MCF 10A (cell line): ENCODE measurements around the gene BSG. TPM values are rescaled to one million over a fixed set of nuclear protein-coding genes. Genes with fewer than 3 reads are reported as not detected.

ENCODE experiments used
- BruUV-seq: library from RNA; stranded (reverse); fragments of 400-500 nt; replicated peaks from 2 replicates; lab custom pipeline; 2021; lab: Mats Ljungman, UMichigan
- CTCF ChIA-PET: fragments of 300-600 bp; sonication (Branson Sonifier 250); formaldehyde crosslinking; extraction: SDS; loops from one replicate; lab custom pipeline; 2021; ENCODE audit warnings: antibody characterized with exemption, inconsistent platforms; lab: Yijun Ruan, JAX
- POLR2A ChIA-PET: fragments of 300-600, 350-650 bp; sonication (Branson Sonifier 250); formaldehyde crosslinking; extraction: SDS; loops from one replicate; lab custom pipeline; 2020; ENCODE audit warnings: antibody characterized with exemption, inconsistent platforms; lab: Yijun Ruan, JAX
- DNase-seq: peaks from one replicate; pipeline ENCODE4 v3.0.0-alpha.2; 2018; ENCODE audit not compliant: unreplicated experiment
- H3K27ac Mint-ChIP-seq: one replicate; pipeline ENCODE4 v1.8.0; 2022; ENCODE audit warnings: mild to moderate bottlenecking, low read depth, mixed read lengths; ENCODE audit not compliant: unreplicated experiment
- H3K27me3 Mint-ChIP-seq: one replicate; pipeline ENCODE4 v1.8.0; 2022; ENCODE audit warnings: mixed read lengths; ENCODE audit not compliant: insufficient read depth, unreplicated experiment
- H3K36me3 Mint-ChIP-seq: one replicate; pipeline ENCODE4 v1.8.0; 2022; ENCODE audit warnings: mild to moderate bottlenecking, moderate library complexity, mixed read lengths; ENCODE audit not compliant: insufficient read depth, unreplicated experiment
- H3K4me1 Mint-ChIP-seq: one replicate; pipeline ENCODE4 v1.8.0; 2022; ENCODE audit warnings: mixed read lengths; ENCODE audit not compliant: insufficient read depth, unreplicated experiment
- H3K4me3 Mint-ChIP-seq: one replicate; pipeline ENCODE4 v1.8.0; 2022; ENCODE audit warnings: mild to moderate bottlenecking, moderate library complexity, mixed read lengths; ENCODE audit not compliant: unreplicated experiment
- H3K9me3 Mint-ChIP-seq: one replicate; pipeline ENCODE4 v1.8.0; 2022; ENCODE audit warnings: mixed read lengths; ENCODE audit not compliant: unreplicated experiment
- intact Hi-C: fragments of 100-400 bp; cut with micrococcal nuclease; formaldehyde crosslinking; loops from 2 replicates; pipeline ENCODE4 v1.14.1; 2022
- total RNA-seq: library from RNA; stranded (reverse); gene quantifications from 2 replicates; pipeline ENCODE4 v1.2.3, GENCODE V29; 2022
- TF ChIP-seq, protein P1 (sequence below): fragments of 200-600 bp; IDR thresholded peaks from one replicate; pipeline ENCODE4 v1.8.0; 2022; ENCODE audit warnings: antibody characterized with exemption, mild to moderate bottlenecking; ENCODE audit not compliant: unreplicated experiment

The BSG gene
- total RNA-seq, 1 experiment from 2014 or later, result 557 TPM

DNA sequence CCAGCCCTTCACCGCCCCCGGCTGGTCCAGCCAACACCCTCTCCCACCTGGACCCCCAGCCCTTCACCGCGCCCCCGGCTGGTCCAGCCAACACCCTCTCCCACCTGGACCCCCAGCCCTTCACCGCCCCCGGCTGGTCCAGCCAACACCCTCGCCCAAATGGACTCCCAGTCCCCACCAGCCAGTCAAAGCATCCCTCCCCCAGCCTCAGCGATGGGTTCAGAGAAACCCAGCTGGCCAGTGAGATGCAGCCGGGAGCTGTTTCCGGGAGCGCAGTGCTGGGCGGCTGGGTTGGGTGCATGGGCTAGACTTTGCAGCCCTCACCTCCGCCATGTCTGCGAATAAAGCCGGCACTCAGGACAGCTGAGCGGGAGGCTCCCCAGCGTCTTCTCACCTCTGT lies 47.4 kb upstream of the BSG start:
- H3K36me3 Mint-ChIP-seq, result peaks cover 7% of the 10 kb centered on the region
- TF ChIP-seq, protein P1, sequence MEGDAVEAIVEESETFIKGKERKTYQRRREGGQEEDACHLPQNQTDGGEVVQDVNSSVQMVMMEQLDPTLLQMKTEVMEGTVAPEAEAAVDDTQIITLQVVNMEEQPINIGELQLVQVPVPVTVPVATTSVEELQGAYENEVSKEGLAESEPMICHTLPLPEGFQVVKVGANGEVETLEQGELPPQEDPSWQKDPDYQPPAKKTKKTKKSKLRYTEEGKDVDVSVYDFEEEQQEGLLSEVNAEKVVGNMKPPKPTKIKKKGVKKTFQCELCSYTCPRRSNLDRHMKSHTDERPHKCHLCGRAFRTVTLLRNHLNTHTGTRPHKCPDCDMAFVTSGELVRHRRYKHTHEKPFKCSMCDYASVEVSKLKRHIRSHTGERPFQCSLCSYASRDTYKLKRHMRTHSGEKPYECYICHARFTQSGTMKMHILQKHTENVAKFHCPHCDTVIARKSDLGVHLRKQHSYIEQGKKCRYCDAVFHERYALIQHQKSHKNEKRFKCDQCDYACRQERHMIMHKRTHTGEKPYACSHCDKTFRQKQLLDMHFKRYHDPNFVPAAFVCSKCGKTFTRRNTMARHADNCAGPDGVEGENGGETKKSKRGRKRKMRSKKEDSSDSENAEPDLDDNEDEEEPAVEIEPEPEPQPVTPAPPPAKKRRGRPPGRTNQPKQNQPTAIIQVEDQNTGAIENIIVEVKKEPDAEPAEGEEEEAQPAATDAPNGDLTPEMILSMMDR, result no peak
- H3K4me1 Mint-ChIP-seq, result no peaks in the 10 kb centered on the region
- CTCF ChIA-PET, result no interaction called here
- H3K9me3 Mint-ChIP-seq, result no peaks in the 10 kb centered on the region
- no peaks in the 10 kb centered on the region for H3K27me3 Mint-ChIP-seq
- no peak for DNase-seq
- POLR2A ChIA-PET, result no interaction called here
- intact Hi-C loops, result no loop called here
- no peak overlapping the region for H3K27ac Mint-ChIP-seq
- no peak overlapping the region for H3K4me3 Mint-ChIP-seq
- no TSS peak for BruUV-seq

DNA sequence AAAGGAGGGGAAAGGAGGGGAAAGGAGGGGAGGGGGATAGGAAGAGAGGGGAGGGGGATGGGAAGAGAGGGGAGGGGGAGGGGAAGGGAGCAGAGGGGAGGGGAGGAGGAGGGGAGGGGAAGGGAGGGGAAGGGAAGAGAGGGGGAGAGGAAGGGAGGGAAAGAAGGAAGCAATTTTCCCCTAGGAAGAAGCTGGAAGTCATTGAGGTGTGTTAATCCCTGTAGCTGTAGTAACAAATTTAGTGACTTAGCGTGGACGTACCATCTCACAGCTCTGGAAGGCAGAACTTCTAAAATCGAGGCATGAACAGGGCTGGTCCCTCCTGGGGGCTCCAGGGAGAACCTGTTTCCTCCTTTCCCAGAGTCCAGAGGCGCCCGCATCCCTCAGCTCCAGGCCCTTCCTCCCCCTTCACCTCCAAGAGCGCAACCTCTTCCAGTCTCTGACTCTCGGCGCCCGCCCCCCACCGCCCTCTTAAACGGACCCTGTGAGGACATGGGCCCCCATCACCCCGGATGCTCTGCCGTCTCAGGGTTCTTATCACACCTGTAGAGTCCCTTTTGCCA lies 46.5 kb upstream of the BSG start:
- ChIA-PET CTCF (interaction anchor here (0.6 kb wide), 1 partner anchor 15 kb away, joined by 6 read pairs; no protein-coding TSS in a partner anchor), POLR2A (no interaction called here)
- BruUV-seq, result no TSS peak
- no peaks in the 10 kb centered on the region for H3K4me1 Mint-ChIP-seq
- no peak overlapping the region for H3K27ac Mint-ChIP-seq
- H3K36me3 Mint-ChIP-seq, result peaks cover 4% of the 10 kb centered on the region
- no peaks in the 10 kb centered on the region for H3K9me3 Mint-ChIP-seq
- DNase-seq, result no peak
- no peak overlapping the region for H3K4me3 Mint-ChIP-seq
- intact Hi-C loops, result no loop called here
- TF ChIP-seq, protein P1, result no peak
- H3K27me3 Mint-ChIP-seq, result no peaks in the 10 kb centered on the region

DNA sequence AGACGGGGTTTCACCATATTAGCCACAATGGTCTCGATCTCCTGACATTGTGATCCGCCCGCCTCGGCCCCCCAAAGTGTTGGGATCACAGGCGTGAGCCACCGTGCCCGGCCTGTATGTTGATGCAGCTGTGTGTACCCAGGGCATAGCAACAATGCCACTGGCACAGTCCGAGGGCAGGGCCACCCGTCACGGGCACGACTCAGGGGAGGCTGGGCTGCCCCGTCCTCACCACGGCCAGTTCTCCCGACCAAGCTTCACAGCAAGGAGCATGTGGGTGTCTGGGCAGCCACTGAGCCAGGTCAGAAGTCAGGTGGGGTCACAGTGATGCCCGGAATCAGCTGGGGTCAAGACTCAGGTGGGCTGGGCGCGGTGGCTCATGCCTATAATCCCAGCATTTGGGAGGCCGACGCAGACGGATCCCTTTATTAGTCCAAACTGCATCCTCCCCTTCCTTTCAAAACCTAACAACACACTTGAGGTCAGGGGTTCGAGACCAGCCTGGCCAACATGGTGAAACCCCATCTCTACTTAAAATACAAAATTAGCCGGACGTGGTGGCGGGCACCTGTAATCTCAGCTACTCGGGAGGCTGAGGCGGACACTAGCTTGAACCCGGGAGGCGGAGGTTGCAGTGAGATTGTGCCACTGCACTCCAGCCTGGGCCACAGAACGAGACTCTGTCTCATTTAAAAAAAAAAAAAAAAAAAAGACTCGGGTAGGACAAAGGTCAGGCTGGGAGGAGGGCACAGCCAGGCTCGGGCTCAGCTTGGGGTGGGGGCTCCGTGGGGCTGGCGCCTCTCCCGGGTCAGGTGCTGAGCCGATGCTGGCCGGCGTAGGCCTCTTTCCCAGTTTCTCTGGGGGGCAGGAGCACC lies 42.0 kb upstream of the BSG start:
- no peak for DNase-seq
- intact Hi-C loops, result no loop called here
- BruUV-seq, result TSS peak; percentile 71
- ChIA-PET CTCF (interaction anchor here (1.2 kb wide), 1 partner anchor 19 kb away, joined by 5 read pairs; no protein-coding TSS in a partner anchor), POLR2A (interaction anchor here (0.6 to 6.5 kb wide), 7 partner anchors 9 to 1104 kb away, joined by 3 to 110 read pairs (median 13); partner anchors contain the start of genes BSG, TPGS1 and WDR18)
- Mint-ChIP-seq H3K4me3 (peak overlapping the region; percentile 74), H3K27ac (no peak overlapping the region), H3K4me1 (peaks cover 4% of the 10 kb centered on the region), H3K27me3 (no peaks in the 10 kb centered on the region), H3K9me3 (no peaks in the 10 kb centered on the region), H3K36me3 (no peaks in the 10 kb centered on the region)
- TF ChIP-seq, protein P1, result no peak
